Uterus (tissue), 2 donors: ENCODE results near the gene BSN.

Source experiments
- CTCF ChIP-seq, 4 experiments: fragments of 200-600 bp in 2 of 4; fragments of 450-650 bp in 2 of 4; sonication (generic) in 2 of 4; IDR thresholded peaks; one replicate each; pipeline ENCODE4 v1.5.1; 2016 to 2019; ENCODE audit warnings: antibody characterized with exemption in 4 of 4, mild to moderate bottlenecking in 2 of 4, moderate library complexity in 1 of 4
- POLR2A ChIP-seq, 2 donors: fragments of 450-650 bp; IDR thresholded peaks; one replicate each; pipeline ENCODE4 v1.6.1; 2016; ENCODE audit warnings: antibody characterized with exemption in 2 of 2, mild to moderate bottlenecking in 1 of 2, moderate library complexity in 1 of 2

- TF ChIP-seq CTCF (IDR thresholded peaks at IDR 0.05), result no peak
- no peak for TF ChIP-seq POLR2A (IDR thresholded peaks at IDR 0.05)
Measured at GRCh38 chr3:49617390-49618013, 63.2 kb downstream of the BSN start.
